ENCODE data around the gene SHOC1. TPM values are rescaled to one million over a fixed set of nuclear protein-coding genes. Genes with fewer than 3 reads are reported as not detected.

Gene SHOC1
- total RNA-seq, 2 experiments from 2014 or later, result not detected

DNA sequence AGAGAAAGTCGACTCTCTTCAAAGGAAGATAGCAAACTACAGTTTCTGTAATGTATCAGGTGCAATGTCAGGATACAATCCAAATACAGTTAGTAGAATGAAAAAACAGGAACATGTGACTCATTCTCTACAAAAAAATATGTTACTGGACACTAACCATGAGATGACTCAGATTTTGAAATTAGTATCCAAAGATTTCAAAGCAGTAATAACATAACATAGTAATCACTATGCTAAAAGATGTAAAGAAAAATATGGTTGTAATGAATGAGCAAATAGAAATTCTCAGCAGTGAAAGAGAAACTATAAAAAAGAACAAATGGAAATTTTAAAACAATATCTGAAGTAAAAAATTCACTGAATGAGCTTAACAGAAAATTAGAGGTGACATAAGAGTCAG, 42.3 kb downstream of the SHOC1 start:
- BruUV-seq (replicated peaks), result no TSS peak
- intact Hi-C loops (cut with micrococcal nuclease; ENCODE audit: unreplicated experiment), result no loop called here
- H3K4me2 ChIP-seq (ENCODE audit: low read length), result no peak overlapping the region
- no peak for DNase-seq (ENCODE audit: low spot score)
- no peaks in the 10 kb centered on the region for H3K36me3 ChIP-seq (ENCODE audit: insufficient read depth, low read length)
- CTCF ChIA-PET (ENCODE audit: unreplicated experiment), result no interaction called here
- no peaks in the 10 kb centered on the region for H3K9me2 ChIP-seq (ENCODE audit: insufficient read depth, low read length)
- H3K27ac ChIP-seq (ENCODE audit: low read depth, low read length, poor library complexity, severe bottlenecking), result no peak overlapping the region
- H3K4me1 ChIP-seq (ENCODE audit: insufficient read depth, low read length, poor library complexity, severe bottlenecking), result no peaks in the 10 kb centered on the region
- POLR2A ChIA-PET, result interaction anchor here (0.6 to 1.3 kb wide), 2 partner anchors 9 to 653 kb away, joined by 3 to 4 read pairs; no protein-coding TSS in a partner anchor
- H2AFZ ChIP-seq (ENCODE audit: low read length), result no peak overlapping the region
- H3K9me3 ChIP-seq (ENCODE audit: low read length), result no peaks in the 10 kb centered on the region
- no peaks in the 10 kb centered on the region for H4K20me1 ChIP-seq (ENCODE audit: insufficient read depth, low read length)
- no peak overlapping the region for H3K4me3 ChIP-seq (ENCODE audit: low read depth, low read length, poor library complexity, severe bottlenecking)
- TF ChIP-seq EZH2phosphoT487 (IDR thresholded peaks at IDR 0.05; ENCODE audit: borderline replicate concordance, low read depth, low read length), result no peak
- TF ChIP-seq, protein P1, sequence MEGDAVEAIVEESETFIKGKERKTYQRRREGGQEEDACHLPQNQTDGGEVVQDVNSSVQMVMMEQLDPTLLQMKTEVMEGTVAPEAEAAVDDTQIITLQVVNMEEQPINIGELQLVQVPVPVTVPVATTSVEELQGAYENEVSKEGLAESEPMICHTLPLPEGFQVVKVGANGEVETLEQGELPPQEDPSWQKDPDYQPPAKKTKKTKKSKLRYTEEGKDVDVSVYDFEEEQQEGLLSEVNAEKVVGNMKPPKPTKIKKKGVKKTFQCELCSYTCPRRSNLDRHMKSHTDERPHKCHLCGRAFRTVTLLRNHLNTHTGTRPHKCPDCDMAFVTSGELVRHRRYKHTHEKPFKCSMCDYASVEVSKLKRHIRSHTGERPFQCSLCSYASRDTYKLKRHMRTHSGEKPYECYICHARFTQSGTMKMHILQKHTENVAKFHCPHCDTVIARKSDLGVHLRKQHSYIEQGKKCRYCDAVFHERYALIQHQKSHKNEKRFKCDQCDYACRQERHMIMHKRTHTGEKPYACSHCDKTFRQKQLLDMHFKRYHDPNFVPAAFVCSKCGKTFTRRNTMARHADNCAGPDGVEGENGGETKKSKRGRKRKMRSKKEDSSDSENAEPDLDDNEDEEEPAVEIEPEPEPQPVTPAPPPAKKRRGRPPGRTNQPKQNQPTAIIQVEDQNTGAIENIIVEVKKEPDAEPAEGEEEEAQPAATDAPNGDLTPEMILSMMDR (conservative IDR thresholded peaks at IDR 0.05; ENCODE audit: low read length), result no peak
- H3K79me2 ChIP-seq (ENCODE audit: insufficient read depth, low read depth, low read length), result no peaks in the 10 kb centered on the region

Small RNA genes within 50 kb of the gene (small RNA-seq; reads per million reads assigned to genes)
- not detected for gene RNU6-1013P

Other genes starting within 250 kb of the SHOC1 start
- not detected in 2 replicates for gene PTGR1, start 195.3 kb downstream of the SHOC1 start, total RNA-seq (2014; rRNA removed; shearing (Covaris generic))
- gene PTGR1, start 195.3 kb downstream of the SHOC1 start, total RNA-seq (2022), result not detected in 2 replicates
- gene DNAJC25, start 163.6 kb downstream of the SHOC1 start, total RNA-seq (2014; rRNA removed; shearing (Covaris generic)), result 4.9 and 5.8 TPM in 2 replicates
- gene DNAJC25, start 163.6 kb downstream of the SHOC1 start, total RNA-seq (2022), result 6.5 and 7.0 TPM in 2 replicates
- gene GNG10, start 133.3 kb downstream of the SHOC1 start, total RNA-seq (2014; rRNA removed; shearing (Covaris generic)), result 6.2 and 10.4 TPM in 2 replicates
- 8.3 and 10.2 TPM in 2 replicates for gene GNG10, start 133.3 kb downstream of the SHOC1 start, total RNA-seq (2022)
- gene UGCG, start 101.9 kb upstream of the SHOC1 start, total RNA-seq (2014; rRNA removed; shearing (Covaris generic)), result 12.0 and 14.7 TPM in 2 replicates
- gene UGCG, start 101.9 kb upstream of the SHOC1 start, total RNA-seq (2022), result 12.9 and 16.5 TPM in 2 replicates

Data from OCI-LY7 (cell line).